Rectal smooth muscle tissue (tissue), 1 donor: ENCODE measurements around the gene PRUNE2.
"Not testable (repeated sequence)": the region's sequence is repeated elsewhere in the genome, so short reads cannot be mapped to it uniquely, and the experiment has no call there.

ENCODE experiments used
- H3K27ac ChIP-seq: one replicate; pipeline ENCODE4 v1.7.0; 2013; ENCODE audit warnings: low read depth, low read length, inconsistent platforms
- H3K27me3 ChIP-seq: one replicate; pipeline ENCODE4 v1.7.0; 2013; ENCODE audit warnings: low read length; ENCODE audit not compliant: control insufficient read depth, insufficient read depth
- H3K36me3 ChIP-seq: one replicate; pipeline ENCODE4 v1.7.0; 2013; ENCODE audit warnings: low read length; ENCODE audit not compliant: control insufficient read depth, insufficient read depth
- H3K4me1 ChIP-seq: one replicate; pipeline ENCODE4 v1.7.0; 2013; ENCODE audit warnings: low read length; ENCODE audit not compliant: control insufficient read depth, insufficient read depth
- H3K4me3 ChIP-seq: one replicate; pipeline ENCODE4 v1.7.0; 2013; ENCODE audit warnings: low read length
- H3K9ac ChIP-seq: one replicate; pipeline ENCODE4 v1.7.0; 2013; ENCODE audit warnings: low read length

PRUNE2 gene

DNA sequence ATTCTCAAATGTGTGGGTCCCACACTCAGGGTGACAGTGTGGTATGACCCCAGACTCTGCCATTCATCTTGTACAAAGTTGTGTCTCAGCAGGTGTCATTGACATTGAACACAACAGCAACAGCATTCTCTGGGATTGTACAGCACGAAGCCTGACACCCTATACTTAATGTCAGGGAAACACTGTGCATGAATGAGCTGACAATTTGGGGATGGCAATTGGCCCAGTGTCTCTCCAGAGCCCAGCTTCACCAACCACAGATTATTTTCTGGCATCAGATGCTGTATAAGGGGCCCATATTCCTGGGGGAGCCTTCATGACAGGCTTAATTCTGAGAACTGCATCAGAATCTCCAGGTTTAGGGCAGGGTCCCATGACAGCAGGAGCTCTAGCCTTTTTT is 303.7 kb downstream of the PRUNE2 start:
- no peak overlapping the region for H3K4me3 ChIP-seq
- no peak overlapping the region for H3K27ac ChIP-seq
- no peaks in the 10 kb centered on the region for H3K36me3 ChIP-seq
- H3K27me3 ChIP-seq = no peaks in the 10 kb centered on the region
- no peaks in the 10 kb centered on the region for H3K4me1 ChIP-seq
- H3K9ac ChIP-seq = no peak overlapping the region

DNA sequence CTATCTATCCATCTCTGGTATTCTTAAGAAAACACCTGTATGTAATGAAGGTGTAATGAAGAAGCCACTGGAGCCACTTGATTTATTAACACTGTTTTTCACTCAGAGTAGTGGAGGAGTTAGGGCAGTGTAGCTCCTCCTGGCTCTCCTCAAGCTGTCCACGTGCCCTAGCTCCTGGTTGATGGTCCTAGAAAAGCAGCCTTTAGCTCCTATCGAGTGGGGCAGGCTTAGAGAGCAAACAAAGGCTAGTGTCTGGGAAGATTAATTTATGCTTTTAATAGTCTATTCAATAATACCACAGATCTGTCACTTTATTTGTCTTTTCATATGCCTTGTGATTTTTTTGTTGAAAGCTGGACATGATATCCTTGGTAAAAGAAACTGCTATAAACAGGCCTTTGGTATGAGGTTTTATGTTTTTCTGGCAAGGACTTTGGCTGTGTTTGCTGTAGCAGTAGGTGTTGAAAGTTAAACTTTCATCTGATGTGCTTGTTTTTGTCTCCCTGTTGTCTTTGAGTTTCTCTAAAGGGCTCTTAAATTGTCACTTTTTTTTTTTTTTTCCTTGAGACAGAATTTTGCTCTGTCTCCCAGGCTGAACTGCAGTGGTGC is 305.8 kb downstream of the PRUNE2 start:
- H3K27ac ChIP-seq = no peak overlapping the region
- no peaks in the 10 kb centered on the region for H3K27me3 ChIP-seq
- no peak overlapping the region for H3K9ac ChIP-seq
- H3K4me1 ChIP-seq = no peaks in the 10 kb centered on the region
- no peak overlapping the region for H3K4me3 ChIP-seq
- H3K36me3 ChIP-seq = no peaks in the 10 kb centered on the region

DNA sequence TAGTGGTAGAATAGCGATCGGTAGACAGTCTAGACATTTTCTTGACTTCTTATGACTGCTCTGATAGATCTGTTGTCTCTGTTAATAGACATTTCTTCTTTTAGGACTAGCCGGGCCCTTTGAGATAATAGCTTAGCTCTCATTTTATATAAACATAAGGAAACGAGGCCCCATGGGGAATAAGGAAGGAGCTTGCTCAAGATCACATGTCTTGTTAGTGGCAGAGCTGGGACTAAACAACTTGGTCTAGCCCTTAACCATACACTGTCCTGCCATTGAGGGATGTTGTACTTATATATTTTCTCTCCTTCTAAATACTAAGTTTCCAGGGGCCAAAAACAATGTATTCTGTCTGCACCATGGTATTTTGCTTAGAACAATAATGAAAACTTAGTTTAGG is 306.9 kb downstream of the PRUNE2 start:
- H3K27ac ChIP-seq = no peak overlapping the region
- H3K4me3 ChIP-seq = no peak overlapping the region
- H3K36me3 ChIP-seq = no peaks in the 10 kb centered on the region
- H3K9ac ChIP-seq = no peak overlapping the region
- H3K4me1 ChIP-seq = no peaks in the 10 kb centered on the region
- no peaks in the 10 kb centered on the region for H3K27me3 ChIP-seq

DNA sequence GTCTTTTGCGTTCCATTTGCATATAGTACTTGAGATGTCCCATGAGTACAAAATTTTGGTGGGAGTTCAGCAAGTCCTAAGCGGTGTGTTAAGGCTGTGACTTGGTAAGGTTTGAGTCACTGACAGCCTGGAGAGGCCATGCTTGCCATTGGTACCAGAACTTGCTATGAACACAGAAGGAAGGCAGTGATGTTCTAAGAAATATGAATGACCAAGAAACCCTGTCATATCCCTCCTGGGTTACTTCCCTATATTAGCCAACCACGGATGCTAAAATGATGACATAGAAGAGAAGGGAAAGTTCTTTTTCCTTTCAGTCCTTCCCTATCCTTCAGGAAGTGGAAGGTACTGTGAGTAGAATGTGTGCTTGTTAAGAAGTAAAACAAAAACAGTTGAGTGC is 310.3 kb downstream of the PRUNE2 start:
- Histone ChIP-seq H3K4me1 (no peaks in the 10 kb centered on the region), H3K36me3 (no peaks in the 10 kb centered on the region), H3K27ac (no peak overlapping the region), H3K9ac (no peak overlapping the region), H3K27me3 (no peaks in the 10 kb centered on the region), H3K4me3 (no peak overlapping the region)

DNA sequence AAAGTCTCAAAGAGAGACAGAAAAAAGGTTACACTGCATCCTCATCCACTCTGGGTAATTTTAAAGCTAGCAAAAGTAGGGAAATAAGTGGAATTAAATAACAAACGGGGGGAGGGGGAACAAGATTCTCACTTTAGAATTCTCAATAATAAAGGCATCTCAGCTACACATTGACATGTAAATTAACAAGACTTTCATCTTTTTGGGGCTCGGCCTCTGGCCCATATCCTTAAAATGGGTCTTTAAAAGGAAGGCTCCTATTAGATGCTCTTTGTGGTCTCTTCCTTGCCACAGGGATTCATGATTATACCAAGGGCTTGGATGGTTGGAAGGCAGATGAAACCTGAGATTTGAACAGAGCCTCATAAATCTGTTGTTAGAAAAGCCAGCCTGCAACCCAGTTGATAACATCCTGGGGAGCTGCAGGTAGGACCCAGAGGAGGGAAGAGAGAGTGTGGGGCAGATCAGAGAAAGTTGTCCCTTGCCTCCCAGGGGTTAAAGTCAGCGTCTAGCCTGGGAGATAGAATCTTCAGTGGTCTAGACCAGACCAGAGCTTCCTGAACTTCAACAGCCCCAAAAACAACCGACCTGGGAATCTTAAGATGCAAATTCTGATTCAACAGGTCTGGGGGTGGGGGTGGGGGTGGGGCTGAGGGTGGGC is 311.0 kb downstream of the PRUNE2 start:
- Histone ChIP-seq H3K4me1 (no peaks in the 10 kb centered on the region), H3K27me3 (no peaks in the 10 kb centered on the region), H3K9ac (no peak overlapping the region), H3K27ac (no peak overlapping the region), H3K36me3 (no peaks in the 10 kb centered on the region), H3K4me3 (no peak overlapping the region)

DNA sequence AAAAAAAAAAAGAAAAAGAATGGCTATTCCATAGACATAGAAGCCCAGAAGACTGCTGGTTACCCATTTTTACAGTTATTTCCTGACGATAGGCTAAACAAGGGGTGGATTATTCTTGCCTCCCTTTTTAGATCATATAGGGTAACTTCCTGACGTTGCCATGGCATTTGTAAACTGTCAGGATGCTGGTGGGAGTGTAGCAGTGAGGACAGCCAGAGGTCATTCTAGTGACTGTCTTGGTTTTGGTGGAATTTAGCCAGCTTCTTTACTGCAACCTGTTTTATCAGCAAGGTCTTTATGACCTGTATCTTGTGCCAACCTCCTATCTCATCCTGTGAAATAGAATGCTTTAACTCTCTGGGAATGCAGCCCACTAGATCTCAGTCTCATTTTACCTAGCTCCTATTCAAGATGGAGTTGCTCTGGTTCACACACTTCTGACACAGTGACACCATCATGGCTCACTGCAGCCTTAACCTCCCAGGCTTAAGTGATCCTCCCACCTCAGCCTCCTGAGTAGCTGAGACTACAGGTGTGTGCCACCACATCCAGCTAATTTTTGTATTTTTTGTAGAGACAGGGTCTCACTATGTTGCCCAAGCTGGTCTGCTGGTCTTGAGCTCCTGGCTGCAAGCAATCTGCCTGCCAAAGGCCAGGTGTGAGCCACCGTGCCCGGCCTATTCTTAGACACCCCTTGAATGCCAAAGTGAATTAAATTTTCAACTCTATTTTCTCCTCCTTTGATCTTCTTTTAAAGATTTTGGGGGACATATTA is 311.8 kb downstream of the PRUNE2 start:
- not testable (repeated sequence) for H3K27ac ChIP-seq, H3K27me3 ChIP-seq, H3K4me1 ChIP-seq, H3K4me3 ChIP-seq, H3K36me3 ChIP-seq, H3K9ac ChIP-seq

DNA sequence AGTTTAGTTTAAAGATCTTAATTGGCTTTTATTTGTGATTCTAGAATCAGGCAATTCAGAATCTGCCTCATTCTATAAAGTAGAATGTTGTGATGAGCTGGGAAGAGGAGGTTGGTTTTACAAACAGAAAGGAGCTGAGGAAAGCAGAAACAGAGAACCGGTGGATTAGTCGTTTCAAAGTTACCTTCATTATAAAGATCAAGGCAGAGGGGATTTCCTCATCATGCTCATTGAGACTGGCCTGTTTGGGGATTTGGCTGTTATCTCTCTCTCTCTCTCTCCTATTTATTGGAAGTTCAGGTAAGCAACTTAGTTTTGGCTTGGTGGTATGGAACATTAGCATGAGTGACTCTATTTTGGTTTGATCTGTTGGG is 313.0 kb downstream of the PRUNE2 start:
- H3K4me1 ChIP-seq = no peaks in the 10 kb centered on the region
- H3K36me3 ChIP-seq = no peaks in the 10 kb centered on the region
- no peak overlapping the region for H3K27ac ChIP-seq
- no peak overlapping the region for H3K4me3 ChIP-seq
- no peaks in the 10 kb centered on the region for H3K27me3 ChIP-seq
- no peak overlapping the region for H3K9ac ChIP-seq

DNA sequence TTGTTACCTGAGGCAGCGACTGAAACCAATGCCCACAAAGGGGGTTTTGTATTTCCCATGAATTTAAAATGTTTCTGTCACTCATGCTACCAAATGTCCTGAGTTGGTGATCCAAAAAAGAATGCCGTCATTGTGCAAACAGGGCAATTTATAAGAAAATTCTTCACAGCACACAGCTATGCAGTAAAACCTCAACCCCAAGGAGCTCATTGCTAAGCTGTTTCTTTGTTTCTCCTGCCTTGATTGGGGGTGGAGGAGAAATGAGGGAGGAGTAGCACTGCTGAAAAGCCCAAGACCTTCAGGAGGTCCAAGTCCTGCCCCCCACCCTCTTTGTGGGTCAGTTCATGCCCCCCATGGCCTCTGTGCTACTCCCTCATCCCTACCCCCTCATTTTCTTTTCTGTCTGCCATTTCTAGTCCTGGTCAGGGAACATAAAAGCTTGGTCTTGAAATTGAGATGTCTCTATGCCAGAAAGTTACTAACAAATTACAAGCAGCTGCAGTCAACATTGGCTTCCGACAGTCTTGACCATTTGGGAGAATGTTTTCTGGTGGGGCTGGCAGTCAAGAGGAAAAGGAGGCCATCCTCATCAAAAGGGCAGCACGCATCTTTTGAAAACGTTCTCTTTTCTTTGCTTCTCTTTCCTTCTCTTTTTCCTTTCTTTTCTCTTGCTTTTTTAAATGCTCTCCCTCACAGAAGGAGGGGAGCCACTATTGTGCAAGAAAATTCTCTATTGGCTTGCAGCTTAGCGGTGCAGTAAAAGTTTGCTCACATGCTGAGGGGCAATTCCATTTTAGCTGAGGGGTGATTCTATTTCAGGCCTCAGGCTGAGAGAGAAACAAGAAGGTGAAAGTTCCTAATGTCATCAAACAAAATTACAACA is 313.6 kb downstream of the PRUNE2 start:
- H3K4me1 ChIP-seq = no peaks in the 10 kb centered on the region

DNA sequence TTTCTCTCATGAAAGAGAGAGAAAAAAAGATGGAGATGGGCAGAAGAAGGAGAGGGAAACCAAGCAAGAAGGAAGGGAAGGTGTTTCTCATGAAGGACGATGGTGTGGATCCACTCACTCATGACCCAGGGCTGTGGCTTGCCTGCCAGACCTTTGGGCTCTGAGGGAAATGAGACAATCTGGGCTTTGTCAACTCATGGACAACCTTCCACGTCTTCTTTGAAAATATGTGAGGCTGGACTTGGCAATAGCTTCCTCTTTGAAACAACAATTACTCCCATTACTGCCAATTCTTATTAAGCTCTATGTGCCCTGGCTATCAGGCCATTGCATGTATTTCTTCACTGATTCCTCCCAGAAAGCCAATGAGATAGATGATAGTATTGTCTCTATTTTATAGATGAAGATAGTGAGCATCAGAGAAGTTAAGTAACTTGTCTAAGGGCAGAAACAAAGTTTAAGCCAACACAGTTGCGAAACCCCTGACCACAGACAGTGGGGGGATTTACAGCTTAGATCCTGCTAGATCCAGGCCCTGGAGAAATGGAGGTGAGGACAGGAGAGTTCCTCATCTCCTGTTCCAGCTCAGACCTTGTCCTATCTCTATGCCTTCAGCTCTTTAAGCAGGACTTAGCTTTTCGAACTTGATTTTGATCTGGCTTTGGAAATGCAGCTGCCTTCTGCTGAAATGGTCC is 314.5 kb downstream of the PRUNE2 start:
- Histone ChIP-seq H3K9ac (no peak overlapping the region), H3K27ac (no peak overlapping the region), H3K36me3 (no peaks in the 10 kb centered on the region), H3K27me3 (no peaks in the 10 kb centered on the region), H3K4me3 (no peak overlapping the region), H3K4me1 (no peaks in the 10 kb centered on the region)

More for the DNA sequence above, 313.6 kb downstream of the PRUNE2 start:
- Histone ChIP-seq H3K4me3 (no peak overlapping the region), H3K9ac (no peak overlapping the region), H3K27ac (no peak overlapping the region), H3K36me3 (no peaks in the 10 kb centered on the region), H3K27me3 (no peaks in the 10 kb centered on the region)

DNA sequence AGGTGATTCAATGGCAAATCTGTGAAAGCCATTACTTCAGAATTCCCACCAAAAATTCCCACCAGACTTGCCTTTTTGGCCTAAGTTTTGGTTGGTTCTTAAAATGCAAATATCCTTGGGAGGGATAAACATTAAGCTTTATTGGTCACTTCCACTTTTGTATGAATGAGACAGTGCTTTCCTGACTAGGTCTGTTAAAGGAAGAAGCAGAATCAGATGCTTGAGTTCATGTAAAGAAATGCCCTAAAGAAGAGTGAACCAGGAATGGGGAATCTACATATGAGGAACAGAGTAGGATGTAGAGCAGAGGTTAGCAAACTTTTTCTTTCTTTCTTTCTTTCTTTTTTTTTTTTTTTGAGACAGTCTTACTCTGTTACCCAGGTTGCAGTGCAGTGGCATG is 317.6 kb downstream of the PRUNE2 start:
- H3K27me3 ChIP-seq = no peaks in the 10 kb centered on the region
- no peaks in the 10 kb centered on the region for H3K4me1 ChIP-seq
- no peak overlapping the region for H3K27ac ChIP-seq

DNA sequence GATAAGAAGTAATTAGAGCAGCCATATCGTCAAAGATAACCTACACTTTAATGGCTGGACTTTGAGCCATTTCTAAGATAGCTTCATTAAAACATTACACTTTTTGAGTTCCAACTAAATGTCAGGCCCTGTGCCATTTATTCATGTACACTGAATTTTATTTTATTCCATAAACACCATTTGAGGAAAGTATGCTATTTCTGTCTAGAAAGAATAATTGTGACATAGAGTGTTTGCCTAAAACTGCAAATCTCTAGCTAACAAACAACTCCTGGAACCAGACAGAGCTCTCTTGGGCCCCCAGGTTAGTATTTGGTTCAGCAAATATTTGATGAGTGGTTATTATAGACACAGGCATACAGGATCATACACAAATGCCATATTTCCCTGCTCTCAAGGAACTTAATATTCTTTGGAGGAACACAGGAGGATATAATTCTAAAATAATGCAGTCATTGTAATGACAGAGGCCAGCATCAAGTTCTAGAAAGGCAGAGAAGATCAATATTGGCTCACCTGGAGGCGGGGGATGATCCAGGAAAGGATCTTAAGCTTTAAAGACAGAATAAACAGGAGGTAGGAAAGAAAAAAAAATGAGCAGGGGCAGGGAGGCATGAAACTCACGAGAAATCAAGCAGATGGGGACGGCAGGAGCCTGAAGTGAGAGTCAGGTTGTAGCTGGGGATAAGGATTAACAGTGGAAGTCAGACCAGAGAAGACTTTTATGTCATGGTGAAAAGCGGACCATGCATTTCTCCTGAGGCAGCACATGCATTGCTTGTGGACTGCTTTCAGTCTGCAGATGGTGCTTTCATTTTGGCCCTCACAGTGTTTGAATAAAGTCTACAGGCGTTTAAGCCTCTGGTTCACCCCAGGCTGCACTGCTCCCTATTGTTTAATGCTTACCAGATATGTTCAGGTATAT is 319.3 kb downstream of the PRUNE2 start:
- no peaks in the 10 kb centered on the region for H3K36me3 ChIP-seq
- H3K27ac ChIP-seq = no peak overlapping the region
- H3K4me1 ChIP-seq = no peaks in the 10 kb centered on the region
- no peaks in the 10 kb centered on the region for H3K27me3 ChIP-seq
- H3K4me3 ChIP-seq = no peak overlapping the region
- H3K9ac ChIP-seq = no peak overlapping the region

More for the DNA sequence above, 317.6 kb downstream of the PRUNE2 start:
- Histone ChIP-seq H3K4me3 (no peak overlapping the region), H3K36me3 (no peaks in the 10 kb centered on the region), H3K9ac (no peak overlapping the region)
